Ovary (tissue), 9 donors: Measurements from ENCODE around the gene OR6A2. TPM values are rescaled to one million over a fixed set of nuclear protein-coding genes. Genes with fewer than 3 reads are reported as not detected.

Experiments
- DNase-seq, 5 donors: peaks; one replicate each; pipeline ENCODE4 v3.0.0-alpha.2; 2019 to 2020
- H3K27ac ChIP-seq, 2 donors: fragments of 200-600 bp; one replicate each; pipeline versions ENCODE4 v1.5.1 to v1.8.0; 2019 to 2022
- H3K27me3 ChIP-seq: fragments of 200-600 bp; one replicate; pipeline ENCODE4 v1.8.0; 2022
- H3K36me3 ChIP-seq: fragments of 200-600 bp; sonication (generic); one replicate; pipeline ENCODE4 v1.5.1; 2019
- H3K4me1 ChIP-seq: one replicate; pipeline ENCODE4 v1.8.1; 2013; ENCODE audit warnings: mild to moderate bottlenecking, moderate library complexity; ENCODE audit not compliant: insufficient read depth
- H3K4me3 ChIP-seq: fragments of 200-600 bp; sonication (generic); one replicate; pipeline ENCODE4 v1.5.1; 2017
- H3K9me3 ChIP-seq, 2 donors: fragments of 200-600 bp in 1 of 2; sonication (generic) in 1 of 2; one replicate each; pipeline versions ENCODE4 v1.5.1 to v1.8.1; 2013 to 2019; ENCODE audit warnings: mild to moderate bottlenecking in 1 of 2, moderate library complexity in 1 of 2
- CTCF ChIP-seq, 3 donors: fragments of 450-650 bp in 2 of 3; fragments of 200-600 bp in 1 of 3; IDR thresholded peaks; one replicate each; pipeline versions ENCODE4 v1.5.1 to v1.8.0; 2016 to 2022; ENCODE audit warnings: antibody characterized with exemption in 3 of 3, mild to moderate bottlenecking in 1 of 3
- EP300 ChIP-seq: sonication (generic); formaldehyde crosslinking; IDR thresholded peaks from one replicate; pipeline ENCODE4 v1.6.1; 2017; ENCODE audit warnings: antibody characterized with exemption
- POLR2A ChIP-seq: fragments of 450-650 bp; IDR thresholded peaks from one replicate; pipeline ENCODE4 v1.6.1; 2017; ENCODE audit warnings: antibody characterized with exemption, mild to moderate bottlenecking, moderate library complexity
- WGBS, 3 donors: extraction: QIAGEN DNeasy Blood & Tissue Kit in 1 of 3; methylation state at CpG; one replicate each; pipeline versions ENCODE4 v1.1.5 to v1.1.7; 2013 to 2017; 5-methylcytosine and 5-hydroxymethylcytosine counted together
- intact Hi-C, 4 donors: fragments of 100-400 bp; cut with DNase I; formaldehyde crosslinking; loops; one replicate each; pipeline versions ENCODE4 v1.11.0 to v1.15.1; 2022 to 2023
- polyA plus RNA-seq, 2 donors: library from polyadenylated mRNA; stranded (reverse); fragments of 200-250 nt in 1 of 2; fragments of 350-450 nt in 1 of 2; fragmentation: Illumina TruSeq in 1 of 2; extraction: RNeasy Lipid Tissue Mini Kit (QIAGEN cat#74804) in 1 of 2; gene quantifications; one replicate each; pipeline ENCODE4 v1.2.3, GENCODE V29; 2013 to 2014
- total RNA-seq, 7 donors: library from RNA; depleted of rRNA in 2 of 7; stranded (reverse); fragments of >200 nt in 2 of 7; fragmentation: NEBNext Ultra II Directional in 3 of 7; extraction: Animal tissue kit (Norgen Biotek cat#: 25700) in 3 of 7; gene quantifications; one replicate each; pipeline versions ENCODE4 v1.1.0 to v1.2.4, GENCODE V29; 2016 to 2023
- donor health status: DM: no; HTN: no; CAD: no; lungs with moderate emphysema.
- donor health status: DM: no; HTN: no; CAD: no.
- donor health status: Bipolar disorder and iron deficiency.
- donor health status: DM: yes; HTN: yes; CAD: no.
- donor health status: DM: no; HTN: no; CAD: no.
- donor health status: DM: yes; HTN: yes; CAD: no.

The OR6A2 gene
- total and polyA plus RNA-seq, 9 donors = 0.17 to 0.46 (median 0.20) TPM; not detected in 4

DNA sequence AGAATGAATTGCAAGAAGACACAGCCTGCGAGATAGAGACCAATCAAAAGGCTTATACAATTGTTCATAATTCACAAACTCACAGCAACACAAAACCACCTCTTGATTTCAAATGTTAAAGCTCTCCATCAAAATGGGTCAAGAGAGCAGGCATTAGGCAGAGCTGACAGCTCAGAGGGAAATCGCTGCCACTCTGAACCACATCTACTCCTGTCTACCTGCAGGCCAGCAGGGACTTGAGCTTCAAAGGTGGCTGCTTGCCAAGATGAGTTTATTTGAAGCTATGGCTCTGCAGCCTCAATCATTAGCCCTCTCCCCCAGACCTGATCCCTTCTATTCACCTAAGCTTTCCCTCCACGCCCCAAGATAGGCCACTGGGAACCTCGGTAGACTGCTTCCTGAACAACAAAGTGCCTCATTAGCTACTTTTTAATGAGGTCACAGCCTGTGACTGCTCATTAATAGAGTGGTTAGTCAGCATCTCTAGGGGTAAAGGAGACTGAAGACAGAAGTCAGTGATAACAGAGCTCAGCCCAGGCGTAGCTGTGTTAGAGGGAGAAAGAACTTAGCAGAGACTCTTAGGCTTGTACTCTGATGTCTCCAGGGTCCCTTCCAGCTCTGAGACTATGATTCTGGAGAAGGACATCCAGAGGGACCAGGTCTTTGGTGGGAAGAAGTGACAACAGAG is 24.8 kb upstream of the OR6A2 start:
- WGBS, 3 donors = 46 to 49% (median 49%) methylated on average over 5 of the region's 5 CpGs
- Histone ChIP-seq H3K27ac (no peak overlapping the region), H3K4me1 (no peaks in the 10 kb centered on the region), H3K36me3 (no peaks in the 10 kb centered on the region), H3K9me3 (no peaks in the 10 kb centered on the region), H3K4me3 (no peak overlapping the region), H3K27me3 (no peaks in the 10 kb centered on the region)
- intact Hi-C loops = no loop called here
- no peak for DNase-seq
- TF ChIP-seq EP300 (no peak), POLR2A (no peak), CTCF (IDR thresholded peaks at IDR 0.05) (no peak)

DNA sequence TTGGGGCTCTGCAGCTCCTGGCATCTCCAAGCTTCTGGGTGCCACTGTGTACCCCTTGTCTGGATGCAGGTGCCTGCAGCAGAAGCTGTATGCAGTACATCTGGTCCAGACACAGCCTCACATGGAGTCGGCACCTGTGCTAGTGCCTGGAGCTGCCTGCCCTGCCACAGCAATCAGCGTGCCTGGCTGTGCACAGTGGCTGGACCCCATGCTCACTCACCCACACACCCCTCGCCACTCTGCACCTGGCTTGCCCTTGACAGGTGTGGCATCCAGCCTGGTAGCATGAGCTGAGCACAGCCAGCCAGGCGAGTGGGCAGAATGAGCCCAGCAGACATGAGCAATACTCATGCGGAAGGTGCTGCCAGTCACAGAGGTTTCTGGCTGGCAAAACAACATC is 19.5 kb upstream of the OR6A2 start:
- 87 to 100% (median 95%) methylated on average over 5 of the region's 5 CpGs for WGBS, 3 donors
- Histone ChIP-seq H3K27ac (no peak overlapping the region), H3K9me3 (no peaks in the 10 kb centered on the region), H3K27me3 (no peaks in the 10 kb centered on the region), H3K36me3 (no peaks in the 10 kb centered on the region), H3K4me1 (no peaks in the 10 kb centered on the region), H3K4me3 (no peak overlapping the region)
- TF ChIP-seq CTCF (IDR thresholded peaks at IDR 0.05) = no peak
- no peak for TF ChIP-seq EP300
- no peak for TF ChIP-seq POLR2A
- DNase-seq = no peak
- intact Hi-C loops = no loop called here

GRCh38 chr11:6817694-6818093 is 18.2 kb upstream of the OR6A2 start:
- intact Hi-C loops = no loop called here
- no peak for DNase-seq
- TF ChIP-seq POLR2A (no peak), EP300 (no peak), CTCF (IDR thresholded peaks at IDR 0.05) (no peak)
- no peaks in the 10 kb centered on the region for H3K4me1 ChIP-seq
- no peak overlapping the region for H3K27ac ChIP-seq
- no peaks in the 10 kb centered on the region for H3K36me3 ChIP-seq
- no peaks in the 10 kb centered on the region for H3K9me3 ChIP-seq
- 60 to 88% (median 63%) methylated on average over 1 of the region's 1 CpG for whole genome bisulfite sequencing, 3 donors
- H3K27me3 ChIP-seq = no peaks in the 10 kb centered on the region
- H3K4me3 ChIP-seq = no peak overlapping the region

GRCh38 chr11:6813656-6814055 is 14.2 kb upstream of the OR6A2 start:
- 51 to 68% (median 61%) methylated on average over 2 of the region's 2 CpGs for WGBS, 3 donors

More at GRCh38 chr11:6813656-6814055, 14.2 kb upstream of the OR6A2 start:
- Histone ChIP-seq H3K9me3 (no peaks in the 10 kb centered on the region), H3K36me3 (no peaks in the 10 kb centered on the region), H3K4me1 (no peaks in the 10 kb centered on the region), H3K27ac (no peak overlapping the region), H3K4me3 (no peak overlapping the region), H3K27me3 (no peaks in the 10 kb centered on the region)
- intact Hi-C loops = no loop called here
- no peak for DNase-seq
- TF ChIP-seq EP300 (no peak), POLR2A (no peak), CTCF (IDR thresholded peaks at IDR 0.05) (no peak)
